Activated CD8-positive, alpha-beta T cell treated with anti-CD3 and anti-CD28 coated beads for 36 hours (primary cell): ENCODE data around the gene RTP5. TPM values are rescaled to one million over a fixed set of nuclear protein-coding genes. Genes with fewer than 3 reads are reported as not detected.

Experiments
- ATAC-seq: fragments of 200-7000 bp; cut with Tn5 transposase; one replicate; pipeline ENCODE4 v1.10.0; 2021; ENCODE audit warnings: mild to moderate bottlenecking, moderate library complexity
- CTCF ChIA-PET: fragments of 350-600 bp; sonication (Branson Sonifier 250); formaldehyde crosslinking; loops from one replicate; lab custom pipeline; 2021; ENCODE audit warnings: antibody characterized with exemption; lab: Charles Lee
- POLR2A ChIA-PET: fragments of 350-600 bp; sonication (Branson Sonifier 250); formaldehyde crosslinking; loops from one replicate; lab custom pipeline; 2021; ENCODE audit warnings: antibody characterized with exemption; lab: Charles Lee
- DNase-seq: peaks from one replicate; pipeline ENCODE4 v3.0.0-alpha.2; 2020
- H3K27ac Mint-ChIP-seq: one replicate; pipeline ENCODE4 v1.8.0; 2021; ENCODE audit warnings: mild to moderate bottlenecking, mixed read lengths
- H3K27me3 Mint-ChIP-seq: one replicate; pipeline ENCODE4 v1.8.0; 2021; ENCODE audit warnings: mixed read lengths
- H3K36me3 Mint-ChIP-seq: one replicate; pipeline ENCODE4 v1.8.0; 2021; ENCODE audit warnings: low read depth, mixed read lengths
- H3K4me1 Mint-ChIP-seq: one replicate; pipeline ENCODE4 v1.8.0; 2021; ENCODE audit warnings: low read depth, mixed read lengths
- H3K4me3 Mint-ChIP-seq: one replicate; pipeline ENCODE4 v1.8.0; 2021; ENCODE audit warnings: mild to moderate bottlenecking, moderate library complexity, mixed read lengths
- H3K9me3 Mint-ChIP-seq: one replicate; pipeline ENCODE4 v1.8.0; 2021; ENCODE audit warnings: mixed read lengths
- CTCF ChIP-seq: fragments of 200-600 bp; IDR thresholded peaks from one replicate; pipeline ENCODE4 v1.8.0; 2022; ENCODE audit warnings: antibody characterized with exemption, mild to moderate bottlenecking
- intact Hi-C: fragments of 100-400 bp; cut with micrococcal nuclease; formaldehyde crosslinking; loops from one replicate; pipeline ENCODE4 v1.10.0; 2022
- total RNA-seq, 2 experiments: library from RNA; stranded (reverse); gene quantifications; one replicate each; pipeline ENCODE4 v1.2.3, GENCODE V29; 2021

Gene RTP5
- total RNA-seq, 2 experiments from 2014 or later, result 0.22 to 0.29 TPM

GRCh38 chr2:241844066-241844728 lies 25.3 kb upstream of the RTP5 start:
- peak; percentile 91 for DNase-seq
- Mint-ChIP-seq H3K27ac (peak overlapping the region; percentile 75), H3K4me1 (peaks cover 35% of the 10 kb centered on the region), H3K9me3 (peaks cover 1% of the 10 kb centered on the region), H3K27me3 (peaks cover 4% of the 10 kb centered on the region), H3K36me3 (peaks cover 3% of the 10 kb centered on the region), H3K4me3 (peak overlapping the region; percentile 58)
- TF ChIP-seq CTCF, result no peak
- POLR2A ChIA-PET, result interaction anchor here (1.2 to 2.2 kb wide), 3 partner anchors 16 to 157 kb away, joined by 6 to 8 read pairs (median 8); no protein-coding TSS in a partner anchor
- ATAC-seq, result peak; percentile 82
- CTCF ChIA-PET, result interaction anchor here (0.6 to 1.7 kb wide), 4 partner anchors 16 to 72 kb away, joined by 3 to 7 read pairs (median 4); partner anchors contain the start of gene RTP5
- intact Hi-C loops, result no loop called here

- H3K4me1 Mint-ChIP-seq, result peaks cover 35% of the 10 kb centered on the region
- DNase-seq (no peak), ATAC-seq (no peak)
- ChIA-PET POLR2A (interaction anchor here (0.7 to 2.2 kb wide), 4 partner anchors 13 to 158 kb away, joined by 3 to 8 read pairs (median 7); no protein-coding TSS in a partner anchor), CTCF (interaction anchor here (1.2 to 1.7 kb wide), 4 partner anchors 15 to 58 kb away, joined by 3 to 7 read pairs (median 4); partner anchors contain the start of gene RTP5)
- no peak for TF ChIP-seq CTCF
- peaks cover 3% of the 10 kb centered on the region for H3K36me3 Mint-ChIP-seq
- peaks cover 1% of the 10 kb centered on the region for H3K9me3 Mint-ChIP-seq
- intact Hi-C loops, result no loop called here
- H3K27ac Mint-ChIP-seq, result peak overlapping the region; percentile 75
- peak overlapping the region; percentile 58 for H3K4me3 Mint-ChIP-seq
- peaks cover 4% of the 10 kb centered on the region for H3K27me3 Mint-ChIP-seq
Measured at GRCh38 chr2:241844831-241845578, 24.5 kb upstream of the RTP5 start.

DNA sequence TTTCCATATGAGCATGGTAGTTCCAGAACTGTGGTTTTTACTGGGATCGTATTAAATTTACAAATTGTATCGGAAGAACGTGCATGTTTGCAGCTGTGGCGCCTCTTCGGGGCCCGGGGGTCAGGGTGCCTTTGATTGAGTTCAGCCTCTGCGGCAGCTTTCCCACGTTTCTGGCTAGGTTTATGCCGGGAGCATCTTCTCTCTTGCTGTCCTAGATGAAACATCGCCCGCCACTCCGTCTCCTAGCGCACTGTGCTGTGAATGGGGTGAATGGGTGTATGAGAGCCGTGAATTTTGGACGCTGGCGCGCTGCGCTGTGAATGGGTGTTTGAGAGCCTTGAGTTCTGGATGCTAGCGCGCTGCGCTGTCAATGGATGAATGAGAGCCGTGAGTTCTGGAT lies 23.1 kb upstream of the RTP5 start:
- CTCF ChIA-PET, result no interaction called here
- POLR2A ChIA-PET, result interaction anchor here (0.6 to 1.2 kb wide), 2 partner anchors 42 to 56 kb away, joined by 3 read pairs; no protein-coding TSS in a partner anchor
- peak overlapping the region; percentile 82 for H3K27ac Mint-ChIP-seq
- peaks cover 3% of the 10 kb centered on the region for H3K36me3 Mint-ChIP-seq
- peaks cover 4% of the 10 kb centered on the region for H3K27me3 Mint-ChIP-seq
- TF ChIP-seq CTCF, result no peak
- no peak for ATAC-seq
- intact Hi-C loops, result no loop called here
- peaks cover 1% of the 10 kb centered on the region for H3K9me3 Mint-ChIP-seq
- H3K4me1 Mint-ChIP-seq, result peaks cover 35% of the 10 kb centered on the region
- no peak for DNase-seq
- H3K4me3 Mint-ChIP-seq, result no peak overlapping the region

DNA sequence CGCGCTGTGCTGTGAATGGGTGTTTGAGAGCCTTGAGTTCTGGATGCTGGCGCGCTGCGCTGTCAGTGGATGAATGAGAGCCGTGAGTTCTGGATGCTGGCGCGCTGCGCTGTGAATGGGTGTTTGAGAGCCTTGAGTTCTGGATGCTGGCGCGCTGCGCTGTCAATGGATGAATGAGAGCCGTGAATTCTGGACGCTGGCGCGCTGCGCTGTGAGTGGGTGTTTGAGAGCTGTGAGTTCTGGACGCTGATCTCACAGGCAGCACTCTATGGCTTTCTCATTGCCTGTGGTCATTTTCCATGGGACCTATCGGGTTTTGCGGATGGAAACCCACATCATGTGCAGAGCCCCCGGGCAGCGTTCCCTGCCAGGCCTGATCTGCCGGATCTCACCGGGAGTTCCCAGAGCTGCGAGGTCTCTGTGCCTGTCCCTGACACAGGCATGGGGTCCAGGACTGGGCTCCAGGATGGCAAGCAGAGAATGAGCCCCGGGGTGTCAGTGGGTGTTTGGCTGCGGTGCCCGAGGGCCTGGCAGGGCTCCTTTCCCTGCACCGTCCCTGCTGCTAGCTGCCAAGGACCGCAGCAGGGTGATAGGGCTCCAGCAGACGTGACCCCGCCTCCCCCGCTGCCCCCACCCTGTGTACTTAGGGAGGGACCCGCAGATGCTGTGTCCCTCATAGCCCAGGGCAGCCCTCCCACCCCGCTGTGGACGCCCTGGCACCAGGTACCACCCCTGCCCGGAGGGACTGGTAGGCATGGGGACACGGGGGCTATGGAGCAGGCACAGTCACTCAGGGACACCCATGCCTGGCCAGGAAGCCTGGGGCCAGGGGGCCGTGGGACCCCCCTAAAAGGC lies 20.5 kb upstream of the RTP5 start:
- peaks cover 1% of the 10 kb centered on the region for H3K9me3 Mint-ChIP-seq
- DNase-seq (no peak), ATAC-seq (no peak)
- peaks cover 24% of the 10 kb centered on the region for H3K4me1 Mint-ChIP-seq
- H3K36me3 Mint-ChIP-seq, result peaks cover 3% of the 10 kb centered on the region
- peaks cover 2% of the 10 kb centered on the region for H3K27me3 Mint-ChIP-seq
- no peak for TF ChIP-seq CTCF
- CTCF ChIA-PET, result no interaction called here
- no peak overlapping the region for H3K27ac Mint-ChIP-seq
- POLR2A ChIA-PET, result no interaction called here
- intact Hi-C loops, result no loop called here
- no peak overlapping the region for H3K4me3 Mint-ChIP-seq
